ENCODE measurements around the gene ZNF718.
"Not testable (repeated sequence)": the region's sequence is repeated elsewhere in the genome, so short reads cannot be mapped to it uniquely, and the experiment has no call there.

Gene ZNF718

DNA sequence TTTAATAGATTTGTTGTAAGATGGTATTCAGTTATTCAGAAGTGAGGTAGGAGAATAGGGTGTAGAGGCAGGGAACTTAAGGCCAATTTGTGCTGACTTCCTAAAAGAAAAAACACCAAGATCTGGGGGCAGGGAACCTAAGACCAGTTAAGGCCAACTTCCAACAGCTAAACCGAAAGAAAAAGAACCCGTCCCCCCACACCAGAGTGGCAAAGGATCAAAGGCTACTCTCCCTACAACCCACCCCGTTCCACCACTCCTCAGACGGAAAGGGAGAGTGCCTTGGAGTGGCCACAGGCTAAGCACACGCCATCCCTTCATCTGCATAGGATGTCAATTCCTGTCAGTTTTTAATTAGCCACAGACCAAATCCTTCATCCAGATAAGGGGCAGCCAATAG is 3.7 kb upstream of the ZNF718 start:
- Histone ChIP-seq H2BK15ac (replicated peaks; ENCODE audit: low read depth) (no peak overlapping the region), H4K5ac (ENCODE audit: low read length) (no peak overlapping the region), H3K4me3 (ENCODE audit: low read length) (no peak overlapping the region), H4K8ac (ENCODE audit: low read depth, low read length) (no peak overlapping the region), H3K4me2 (ENCODE audit: low read length) (no peak overlapping the region), H3K4ac (ENCODE audit: low read depth, low read length) (no peak overlapping the region), H3K79me1 (ENCODE audit: low read length) (no peaks in the 10 kb centered on the region), H3K36me3 (ENCODE audit: control insufficient read depth, insufficient read depth, low read length) (no peaks in the 10 kb centered on the region), H3K18ac (ENCODE audit: low read length) (no peak overlapping the region), H3K79me2 (ENCODE audit: control insufficient read depth, insufficient read depth, low read length) (peaks cover 10% of the 10 kb centered on the region), H2BK120ac (ENCODE audit: low read depth, low read length) (no peak overlapping the region), H3K4me1 (ENCODE audit: control insufficient read depth, low read depth, low read length) (no peaks in the 10 kb centered on the region), H3K27ac (ENCODE audit: low read depth, low read length) (no peak overlapping the region), H2BK5ac (ENCODE audit: low read length) (no peak overlapping the region), H3K27me3 (ENCODE audit: insufficient read depth, low read length, poor library complexity) (no peaks in the 10 kb centered on the region), H3K23ac (ENCODE audit: low read length) (no peak overlapping the region), H3K9ac (ENCODE audit: low read length) (no peak overlapping the region), H3K56ac (ENCODE audit: low read length) (no peak overlapping the region), H2AK5ac (ENCODE audit: low read length) (no peak overlapping the region)
- WGBS (ENCODE audit: extremely low coverage, insufficient coverage, low lambda C conversion rate) = no CpG with 5 or more reads among the region's 5 CpGs
- no peak for DNase-seq

- Histone ChIP-seq H3K4me2 (ENCODE audit: low read length) (no peak overlapping the region), H2BK120ac (ENCODE audit: low read depth, low read length) (no peak overlapping the region), H4K5ac (ENCODE audit: low read length) (no peak overlapping the region), H3K4me1 (ENCODE audit: control insufficient read depth, low read depth, low read length) (no peaks in the 10 kb centered on the region), H3K23ac (ENCODE audit: low read length) (no peak overlapping the region), H3K79me2 (ENCODE audit: control insufficient read depth, insufficient read depth, low read length) (peaks cover 18% of the 10 kb centered on the region), H3K4ac (ENCODE audit: low read depth, low read length) (no peak overlapping the region), H3K18ac (ENCODE audit: low read length) (no peak overlapping the region), H4K8ac (ENCODE audit: low read depth, low read length) (no peak overlapping the region), H2BK5ac (ENCODE audit: low read length) (no peak overlapping the region), H2AK5ac (ENCODE audit: low read length) (no peak overlapping the region), H3K56ac (ENCODE audit: low read length) (no peak overlapping the region), H3K9ac (ENCODE audit: low read length) (no peak overlapping the region), H3K27me3 (ENCODE audit: insufficient read depth, low read length, poor library complexity) (no peaks in the 10 kb centered on the region), H3K27ac (ENCODE audit: low read depth, low read length) (no peak overlapping the region), H2BK15ac (replicated peaks; ENCODE audit: low read depth) (no peak overlapping the region), H3K36me3 (ENCODE audit: control insufficient read depth, insufficient read depth, low read length) (no peaks in the 10 kb centered on the region), H3K79me1 (ENCODE audit: low read length) (no peaks in the 10 kb centered on the region), H3K4me3 (ENCODE audit: low read length) (no peak overlapping the region)
- no CpG with 5 or more reads among the region's 7 CpGs for WGBS (ENCODE audit: extremely low coverage, insufficient coverage, low lambda C conversion rate)
- DNase-seq = no peak
These were observed 2.8 kb upstream of the ZNF718 start for GRCh38 chr4:121408-122084.

DNA sequence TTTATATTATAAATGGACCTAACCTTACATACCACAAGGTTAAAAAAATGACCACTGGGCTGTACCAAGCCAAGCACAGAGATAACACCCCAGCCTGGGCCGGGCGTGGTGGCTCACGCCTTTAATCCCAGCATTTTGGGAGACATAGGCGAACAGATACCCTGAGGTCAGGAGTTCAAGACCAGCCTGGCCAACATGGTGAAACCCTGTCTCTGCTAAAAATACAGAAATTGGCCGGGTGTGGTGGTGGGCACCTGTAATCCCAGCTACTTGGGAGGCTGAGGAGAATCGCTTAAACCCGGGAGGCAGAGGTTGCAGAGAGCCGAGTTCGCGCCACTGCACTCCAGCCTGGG is 403 bp upstream of the ZNF718 start:
- H3K23ac ChIP-seq (ENCODE audit: low read length); H3K36me3 ChIP-seq (ENCODE audit: control insufficient read depth, insufficient read depth, low read length); H4K5ac ChIP-seq (ENCODE audit: low read length); H3K27me3 ChIP-seq (ENCODE audit: insufficient read depth, low read length, poor library complexity); H2BK15ac ChIP-seq (replicated peaks; ENCODE audit: low read depth); H3K4me3 ChIP-seq (ENCODE audit: low read length); H3K79me1 ChIP-seq (ENCODE audit: low read length); H4K8ac ChIP-seq (ENCODE audit: low read depth, low read length); H2AK5ac ChIP-seq (ENCODE audit: low read length); H3K4me1 ChIP-seq (ENCODE audit: control insufficient read depth, low read depth, low read length); H2BK5ac ChIP-seq (ENCODE audit: low read length); H3K18ac ChIP-seq (ENCODE audit: low read length); H2BK120ac ChIP-seq (ENCODE audit: low read depth, low read length); DNase-seq; H3K4me2 ChIP-seq (ENCODE audit: low read length): not testable (repeated sequence)
- no CpG with 5 or more reads among the region's 10 CpGs for WGBS (ENCODE audit: extremely low coverage, insufficient coverage, low lambda C conversion rate)
- Histone ChIP-seq H3K27ac (ENCODE audit: low read depth, low read length) (peak overlapping the region; percentile 19), H3K79me2 (ENCODE audit: control insufficient read depth, insufficient read depth, low read length) (peaks cover 34% of the 10 kb centered on the region), H3K9ac (ENCODE audit: low read length) (peak overlapping the region; percentile 21), H3K56ac (ENCODE audit: low read length) (peak overlapping the region; percentile 71), H3K4ac (ENCODE audit: low read depth, low read length) (peak overlapping the region; percentile 74)

GRCh38 chr4:125091-125771 is 930 bp downstream of the ZNF718 start:
- no peaks in the 10 kb centered on the region for H3K27me3 ChIP-seq (ENCODE audit: insufficient read depth, low read length, poor library complexity)
- H4K5ac ChIP-seq (ENCODE audit: low read length) = no peak overlapping the region
- peak overlapping the region; percentile 72 for H3K4me3 ChIP-seq (ENCODE audit: low read length)
- no peak overlapping the region for H3K23ac ChIP-seq (ENCODE audit: low read length)
- peak overlapping the region; percentile 93 for H3K56ac ChIP-seq (ENCODE audit: low read length)
- H3K4me2 ChIP-seq (ENCODE audit: low read length) = peak overlapping the region; percentile 84
- no peak overlapping the region for H2AK5ac ChIP-seq (ENCODE audit: low read length)
- no peak overlapping the region for H2BK5ac ChIP-seq (ENCODE audit: low read length)
- no peaks in the 10 kb centered on the region for H3K36me3 ChIP-seq (ENCODE audit: control insufficient read depth, insufficient read depth, low read length)
- no CpG with 5 or more reads among the region's 30 CpGs for WGBS (ENCODE audit: extremely low coverage, insufficient coverage, low lambda C conversion rate)
- H3K27ac ChIP-seq (ENCODE audit: low read depth, low read length) = peak overlapping the region; percentile 74
- peaks cover 2% of the 10 kb centered on the region for H3K79me1 ChIP-seq (ENCODE audit: low read length)
- no peaks in the 10 kb centered on the region for H3K4me1 ChIP-seq (ENCODE audit: control insufficient read depth, low read depth, low read length)
- H3K18ac ChIP-seq (ENCODE audit: low read length) = peak overlapping the region; percentile 54
- no peak overlapping the region for H4K8ac ChIP-seq (ENCODE audit: low read depth, low read length)
- no peak overlapping the region for H3K4ac ChIP-seq (ENCODE audit: low read depth, low read length)
- peaks cover 35% of the 10 kb centered on the region for H3K79me2 ChIP-seq (ENCODE audit: control insufficient read depth, insufficient read depth, low read length)
- H2BK120ac ChIP-seq (ENCODE audit: low read depth, low read length) = no peak overlapping the region
- peak; percentile 84 for DNase-seq
- H3K9ac ChIP-seq (ENCODE audit: low read length) = peak overlapping the region; percentile 88
- H2BK15ac ChIP-seq (replicated peaks; ENCODE audit: low read depth) = no peak overlapping the region

DNA sequence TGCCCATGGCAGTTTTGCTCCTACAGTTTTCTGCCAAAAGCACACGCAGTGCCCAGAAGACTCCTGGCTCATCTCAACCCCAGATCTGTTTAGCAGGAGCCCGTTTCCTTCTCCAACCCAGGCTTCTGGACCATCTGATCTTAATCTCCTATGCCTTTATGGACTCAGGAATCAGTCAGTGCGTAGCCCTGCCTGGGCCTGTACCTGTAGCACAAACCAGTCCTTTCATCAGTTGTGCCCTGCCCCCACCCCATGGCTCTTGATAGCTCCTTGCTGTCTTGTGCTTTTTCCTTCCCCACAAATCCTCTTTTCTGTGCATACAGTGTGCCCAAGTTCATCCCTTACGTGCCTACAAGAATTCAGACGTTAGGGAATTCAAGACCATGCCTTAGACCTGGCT is 1.5 kb downstream of the ZNF718 start:
- Histone ChIP-seq H3K79me1 (ENCODE audit: low read length) (peaks cover 2% of the 10 kb centered on the region), H2BK5ac (ENCODE audit: low read length) (no peak overlapping the region), H3K4me1 (ENCODE audit: control insufficient read depth, low read depth, low read length) (no peaks in the 10 kb centered on the region), H3K4me2 (ENCODE audit: low read length) (peak overlapping the region; percentile 84), H3K27me3 (ENCODE audit: insufficient read depth, low read length, poor library complexity) (no peaks in the 10 kb centered on the region), H2BK120ac (ENCODE audit: low read depth, low read length) (no peak overlapping the region), H3K4me3 (ENCODE audit: low read length) (peak overlapping the region; percentile 72), H4K5ac (ENCODE audit: low read length) (no peak overlapping the region), H3K56ac (ENCODE audit: low read length) (peak overlapping the region; percentile 93), H3K4ac (ENCODE audit: low read depth, low read length) (no peak overlapping the region), H2BK15ac (replicated peaks; ENCODE audit: low read depth) (no peak overlapping the region), H2AK5ac (ENCODE audit: low read length) (no peak overlapping the region), H3K36me3 (ENCODE audit: control insufficient read depth, insufficient read depth, low read length) (no peaks in the 10 kb centered on the region), H3K23ac (ENCODE audit: low read length) (no peak overlapping the region), H4K8ac (ENCODE audit: low read depth, low read length) (no peak overlapping the region), H3K79me2 (ENCODE audit: control insufficient read depth, insufficient read depth, low read length) (peaks cover 35% of the 10 kb centered on the region), H3K18ac (ENCODE audit: low read length) (no peak overlapping the region), H3K27ac (ENCODE audit: low read depth, low read length) (no peak overlapping the region), H3K9ac (ENCODE audit: low read length) (peak overlapping the region; percentile 88)
- DNase-seq = peak; percentile 41
- no CpG with 5 or more reads among the region's 5 CpGs for WGBS (ENCODE audit: extremely low coverage, insufficient coverage, low lambda C conversion rate)

All from mesendoderm (in vitro differentiated cells).